ENCODE results near the gene MYL11. TPM values are rescaled to one million over a fixed set of nuclear protein-coding genes. Genes with fewer than 3 reads are reported as not detected.

MYL11 gene
- polyA plus RNA-seq, 1 of the 3 experiments (the other 2 are of a cell fraction), result 0.23 TPM

DNA sequence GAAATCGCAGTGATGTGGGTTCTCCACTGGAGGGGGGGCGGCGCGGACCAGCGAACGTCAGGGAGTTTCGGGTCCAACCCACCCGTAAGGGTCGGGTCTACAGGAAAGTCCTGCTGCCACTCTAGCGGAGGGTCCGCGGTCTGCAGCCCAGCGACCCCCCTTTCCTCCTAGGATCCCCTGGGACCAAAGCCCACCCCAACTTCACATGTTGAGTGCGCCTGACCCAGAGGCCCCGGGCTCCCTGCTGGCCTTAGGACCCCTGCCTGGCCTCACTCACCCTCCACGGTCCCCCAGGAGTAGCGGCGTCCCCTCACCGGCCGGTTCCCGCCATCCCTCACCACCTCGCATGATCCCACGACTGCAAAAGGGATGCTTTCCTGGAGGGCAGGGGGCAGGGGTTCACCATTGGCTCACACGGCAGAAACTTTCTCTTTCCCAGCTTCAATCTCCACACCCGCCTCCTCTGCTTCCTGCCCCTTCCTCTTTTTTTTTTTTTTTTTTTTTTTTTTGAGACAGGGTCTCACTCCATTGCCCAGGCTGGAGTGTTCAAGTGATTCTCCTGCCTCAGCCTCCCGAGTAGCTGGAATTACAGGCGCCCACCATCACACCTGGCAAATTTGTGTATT, 4.7 kb downstream of the MYL11 start:
- Histone ChIP-seq H3K4me2 (peak overlapping the region; percentile 100), H3K9me3 (no peaks in the 10 kb centered on the region), H3K27me3 (ENCODE audit: insufficient read depth) (no peaks in the 10 kb centered on the region), H3K4me1 (ENCODE audit: control insufficient read depth in 1 of 2, insufficient read depth in 2 of 2, low read depth in 1 of 2, low read length in 1 of 2) (peaks cover 6 to 9% of the 10 kb centered on the region in 2 experiments; a peak in 3 of 4 replicates), H4K20me1 (ENCODE audit: insufficient read depth) (peaks cover 12% of the 10 kb centered on the region; the same call in 1 of the 2 replicates), H3K27ac (ENCODE audit: low read depth in 2 of 2, low read length in 1 of 2) (peak overlapping the region; percentile 35 to 96; a peak in 3 of 4 replicates), H3K79me2 (ENCODE audit: insufficient read depth) (peaks cover 15% of the 10 kb centered on the region; the same call in 1 of the 2 replicates), H3F3A (replicated peaks; ENCODE audit: insufficient read depth) (peaks cover 19% of the 10 kb centered on the region), H2AFZ (ENCODE audit: low read depth) (no peak overlapping the region), H3K4me3 (ENCODE audit: low read depth in 2 of 2, low read length in 1 of 2) (peak overlapping the region; percentile 70 to 96), H3K9ac (peak overlapping the region; percentile 97), H3K36me3 (replicated peaks in 1 of 2; ENCODE audit: control insufficient read depth in 1 of 2, insufficient read depth in 2 of 2, low read length in 1 of 2) (peaks cover 0 to 6% of the 10 kb centered on the region in 2 experiments), H3K9me2 (no peaks in the 10 kb centered on the region)
- WGBS (ENCODE audit: low lambda C conversion rate), result 37% methylated on average over 19 of the region's 27 CpGs
- no peak for DNase-seq
- ChIA-PET POLR2A (no interaction called here), CTCF (interaction anchor here (1.0 to 2.6 kb wide), 4 partner anchors 16 to 28 kb away, joined by 3 to 15 read pairs (median 7); partner anchors contain the start of genes ZNF48 and ZNF771)
- no peak for TF ChIP-seq ELF1 (IDR thresholded peaks at IDR 0.05)
- no peak for TF ChIP-seq NFIC (IDR thresholded peaks at IDR 0.05; ENCODE audit: borderline replicate concordance)

DNA sequence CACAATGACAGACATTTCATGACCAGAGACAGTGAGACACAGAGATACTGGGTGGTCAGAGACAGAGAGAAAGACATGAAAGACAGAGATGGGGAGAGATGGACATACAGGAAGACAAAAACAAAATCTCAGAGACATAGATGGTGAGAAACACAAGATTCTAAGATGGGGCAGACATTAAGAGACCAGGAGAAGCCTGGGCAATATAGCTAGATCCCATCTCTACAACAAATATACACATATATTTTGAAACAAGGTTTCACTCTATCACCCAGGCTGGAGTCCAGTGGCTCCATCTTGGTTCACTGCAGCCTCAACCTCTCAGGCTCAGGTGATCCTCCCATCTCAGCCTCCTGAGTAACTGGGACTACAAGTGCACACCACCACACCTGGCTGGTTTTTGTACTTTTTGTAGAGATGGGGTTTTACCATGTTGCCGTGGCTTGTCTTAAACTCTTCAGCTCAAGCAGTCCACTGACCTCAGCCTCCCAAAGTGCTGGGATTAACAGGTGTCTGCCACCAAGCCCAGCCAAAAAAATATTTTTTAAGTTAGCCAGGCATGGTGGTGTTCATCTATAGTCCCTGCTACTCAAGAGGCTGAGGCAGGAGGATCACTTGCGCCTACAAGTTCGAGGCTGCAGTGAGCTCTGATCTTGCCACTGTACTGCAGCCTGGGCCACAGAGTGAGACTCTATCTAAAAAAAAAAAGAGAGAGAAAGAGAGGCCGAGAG, 5.6 kb downstream of the MYL11 start:
- H3K4me1 ChIP-seq (ENCODE audit: control insufficient read depth in 1 of 2, insufficient read depth in 2 of 2, low read depth in 1 of 2, low read length in 1 of 2), result peaks cover 6 to 9% of the 10 kb centered on the region in 2 experiments; a peak in 3 of 4 replicates
- peaks cover 15% of the 10 kb centered on the region; the same call in 1 of the 2 replicates for H3K79me2 ChIP-seq (ENCODE audit: insufficient read depth)
- POLR2A ChIA-PET, result interaction anchor here (5.1 kb wide), 1 partner anchor 14 kb away, joined by 33 read pairs; the partner anchor contains the start of gene ZNF48
- CTCF ChIA-PET, result interaction anchor here (1.5 to 2.6 kb wide), 2 partner anchors 15 to 29 kb away, joined by 6 to 15 read pairs; partner anchors contain the start of gene ZNF48
- H3K4me3 ChIP-seq (ENCODE audit: low read depth in 2 of 2, low read length in 1 of 2), result no peak overlapping the region
- no peak overlapping the region for H2AFZ ChIP-seq (ENCODE audit: low read depth)
- H3K4me2 ChIP-seq, result no peak overlapping the region; the same call in 1 of the 2 replicates
- H3K27ac ChIP-seq (ENCODE audit: low read depth in 2 of 2, low read length in 1 of 2), result no peak overlapping the region
- TF ChIP-seq MEF2A (IDR thresholded peaks at IDR 0.05; ENCODE audit: borderline replicate concordance, low read depth) (no peak), TCF12 (IDR thresholded peaks at IDR 0.05) (no peak), SIN3A (IDR thresholded peaks at IDR 0.05; ENCODE audit: borderline replicate concordance, low read depth, low read length) (no peak), EZH2phosphoT487 (IDR thresholded peaks at IDR 0.05; ENCODE audit: borderline replicate concordance, low read depth) (no peak), RFX5 (IDR thresholded peaks at IDR 0.05; ENCODE audit: low read length) (no peak), MXI1 (IDR thresholded peaks at IDR 0.05; ENCODE audit: low read depth, low read length) (no peak), EP300 (IDR thresholded peaks at IDR 0.05; ENCODE audit: borderline replicate concordance in 1 of 2, low read depth in 1 of 2, low read length in 1 of 2) (no peak), TEAD4 (IDR thresholded peaks at IDR 0.05; ENCODE audit: borderline replicate concordance, insufficient read depth) (no peak), POLR2AphosphoS5 (IDR thresholded peaks at IDR 0.05; ENCODE audit: low read depth, low read length) (no peak), FOXM1 (IDR thresholded peaks at IDR 0.05; ENCODE audit: low read depth) (no peak), ELF1 (IDR thresholded peaks at IDR 0.05) (no peak), GATA2 (CRISPR knock-in tag; IDR thresholded peaks at IDR 0.05) (no peak)
- TF ChIP-seq, protein P1, sequence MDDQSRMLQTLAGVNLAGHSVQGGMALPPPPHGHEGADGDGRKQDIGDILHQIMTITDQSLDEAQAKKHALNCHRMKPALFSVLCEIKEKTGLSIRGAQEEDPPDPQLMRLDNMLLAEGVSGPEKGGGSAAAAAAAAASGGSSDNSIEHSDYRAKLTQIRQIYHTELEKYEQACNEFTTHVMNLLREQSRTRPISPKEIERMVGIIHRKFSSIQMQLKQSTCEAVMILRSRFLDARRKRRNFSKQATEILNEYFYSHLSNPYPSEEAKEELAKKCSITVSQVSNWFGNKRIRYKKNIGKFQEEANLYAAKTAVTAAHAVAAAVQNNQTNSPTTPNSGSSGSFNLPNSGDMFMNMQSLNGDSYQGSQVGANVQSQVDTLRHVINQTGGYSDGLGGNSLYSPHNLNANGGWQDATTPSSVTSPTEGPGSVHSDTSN (IDR thresholded peaks at IDR 0.05), result no peak
- 98% methylated on average over 4 of the region's 4 CpGs for whole genome bisulfite sequencing (ENCODE audit: low lambda C conversion rate)
- H3K27me3 ChIP-seq (ENCODE audit: insufficient read depth), result no peaks in the 10 kb centered on the region
- DNase-seq, result no peak
- H3K9me3 ChIP-seq, result no peaks in the 10 kb centered on the region
- H3K36me3 ChIP-seq (replicated peaks in 1 of 2; ENCODE audit: control insufficient read depth in 1 of 2, insufficient read depth in 2 of 2, low read length in 1 of 2), result peaks cover 0 to 6% of the 10 kb centered on the region in 2 experiments
- H3K9me2 ChIP-seq, result no peaks in the 10 kb centered on the region
- H3K9ac ChIP-seq, result no peak overlapping the region
- peaks cover 12% of the 10 kb centered on the region; the same call in 1 of the 2 replicates for H4K20me1 ChIP-seq (ENCODE audit: insufficient read depth)
- peaks cover 19% of the 10 kb centered on the region for H3F3A ChIP-seq (replicated peaks; ENCODE audit: insufficient read depth)

Data from SK-N-SH (cell line).